Neural crest cell (in vitro differentiated cells): ENCODE data around the gene ZNF189. TPM values are rescaled to one million over a fixed set of nuclear protein-coding genes. Genes with fewer than 3 reads are reported as not detected.

ENCODE experiments used
- DNase-seq: peaks from one replicate; pipeline ENCODE4 v3.0.0; 2021; ENCODE audit warnings: low read depth, mixed read lengths, low spot score
- H3K27ac Mint-ChIP-seq: one replicate; pipeline ENCODE4 v1.8.0; 2021; ENCODE audit warnings: mild to moderate bottlenecking, mixed read lengths; ENCODE audit not compliant: unreplicated experiment
- H3K27me3 Mint-ChIP-seq: 2 replicates; pipeline ENCODE4 v1.8.0; 2021; ENCODE audit warnings: low read depth, mild to moderate bottlenecking, mixed read lengths
- H3K36me3 Mint-ChIP-seq: 2 replicates; pipeline ENCODE4 v1.8.0; 2021; ENCODE audit warnings: low read depth, mild to moderate bottlenecking, mixed read lengths
- H3K4me1 Mint-ChIP-seq: 2 replicates; pipeline ENCODE4 v1.8.0; 2021; ENCODE audit warnings: mixed read lengths
- H3K4me3 Mint-ChIP-seq: one replicate; pipeline ENCODE4 v1.8.0; 2021; ENCODE audit warnings: mild to moderate bottlenecking, mixed read lengths
- H3K9me3 Mint-ChIP-seq: 2 replicates; pipeline ENCODE4 v1.8.0; 2021; ENCODE audit warnings: mixed read lengths
- CTCF ChIP-seq: fragments of 200-600 bp; sonication (generic); conservative IDR thresholded peaks from 2 replicates; pipeline ENCODE4 v1.5.0; 2021; ENCODE audit warnings: antibody characterized with exemption, mild to moderate bottlenecking
- total RNA-seq: library from RNA; stranded (reverse); gene quantifications from 2 replicates; pipeline ENCODE4 v1.2.1, GENCODE V29; 2021

ZNF189 gene
- total RNA-seq, 1 donor from 2014 or later: 24.0 TPM

GRCh38 chr9:101415578-101415977 lies 16.9 kb downstream of the ZNF189 start:
- Mint-ChIP-seq H3K27me3 (no peaks in the 10 kb centered on the region), H3K9me3 (peaks cover 30% of the 10 kb centered on the region), H3K4me1 (no peaks in the 10 kb centered on the region), H3K36me3 (peaks cover 45% of the 10 kb centered on the region), H3K4me3 (no peak overlapping the region), H3K27ac (no peak overlapping the region)
- no peak for TF ChIP-seq CTCF
- DNase-seq: no peak

- TF ChIP-seq CTCF: no peak
- Mint-ChIP-seq H3K36me3 (peaks cover 32% of the 10 kb centered on the region), H3K27me3 (no peaks in the 10 kb centered on the region), H3K4me1 (no peaks in the 10 kb centered on the region), H3K4me3 (no peak overlapping the region), H3K27ac (no peak overlapping the region), H3K9me3 (peaks cover 24% of the 10 kb centered on the region)
- DNase-seq: no peak
Measured at GRCh38 chr9:101417389-101417788, 18.7 kb downstream of the ZNF189 start.

- Mint-ChIP-seq H3K4me1 (no peaks in the 10 kb centered on the region), H3K36me3 (peaks cover 27% of the 10 kb centered on the region), H3K9me3 (peaks cover 19% of the 10 kb centered on the region), H3K27me3 (no peaks in the 10 kb centered on the region), H3K27ac (no peak overlapping the region), H3K4me3 (no peak overlapping the region)
- no peak for TF ChIP-seq CTCF
- no peak for DNase-seq
Measured at GRCh38 chr9:101417977-101418376, 19.3 kb downstream of the ZNF189 start.

- Mint-ChIP-seq H3K9me3 (peaks cover 13% of the 10 kb centered on the region), H3K27me3 (no peaks in the 10 kb centered on the region), H3K4me1 (no peaks in the 10 kb centered on the region), H3K4me3 (no peak overlapping the region), H3K36me3 (peaks cover 19% of the 10 kb centered on the region), H3K27ac (no peak overlapping the region)
- no peak for DNase-seq
- TF ChIP-seq CTCF: no peak
Measured at GRCh38 chr9:101418518-101419430, 20.1 kb downstream of the ZNF189 start.

GRCh38 chr9:101419863-101420262 lies 21.2 kb downstream of the ZNF189 start:
- no peak for DNase-seq
- Mint-ChIP-seq H3K36me3 (peaks cover 14% of the 10 kb centered on the region), H3K4me3 (no peak overlapping the region), H3K27ac (no peak overlapping the region), H3K9me3 (peaks cover 8% of the 10 kb centered on the region), H3K4me1 (no peaks in the 10 kb centered on the region), H3K27me3 (no peaks in the 10 kb centered on the region)
- no peak for TF ChIP-seq CTCF
